22Rv1 (cell line): Measurements from ENCODE around the gene SLC5A2.

ENCODE experiments used
- ZFX ChIP-seq: fragments of 450-650 bp; IDR thresholded peaks from 2 replicates; pipeline ENCODE4 v1.6.1; 2017; ENCODE audit warnings: antibody characterized with exemption, borderline replicate concordance
- TF ChIP-seq, protein P1 (sequence below): fragments of 450-650 bp; IDR thresholded peaks from 2 replicates; pipeline ENCODE4 v1.5.1; 2017; ENCODE audit warnings: mild to moderate bottlenecking

DNA sequence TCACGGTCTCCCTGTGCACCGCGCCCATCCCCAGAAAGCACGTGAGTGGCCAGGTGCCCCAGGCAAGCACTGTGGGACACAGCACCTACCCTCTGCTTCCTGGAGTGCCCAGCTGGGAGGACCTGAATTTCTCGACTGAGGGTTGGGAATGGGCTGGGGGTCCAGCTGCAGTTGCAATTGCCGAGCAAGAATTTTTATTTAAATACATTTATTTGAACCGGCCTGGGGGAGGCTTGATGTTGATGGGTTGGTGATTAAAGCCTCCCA is 6.3 kb downstream of the SLC5A2 start:
- TF ChIP-seq, protein P1, sequence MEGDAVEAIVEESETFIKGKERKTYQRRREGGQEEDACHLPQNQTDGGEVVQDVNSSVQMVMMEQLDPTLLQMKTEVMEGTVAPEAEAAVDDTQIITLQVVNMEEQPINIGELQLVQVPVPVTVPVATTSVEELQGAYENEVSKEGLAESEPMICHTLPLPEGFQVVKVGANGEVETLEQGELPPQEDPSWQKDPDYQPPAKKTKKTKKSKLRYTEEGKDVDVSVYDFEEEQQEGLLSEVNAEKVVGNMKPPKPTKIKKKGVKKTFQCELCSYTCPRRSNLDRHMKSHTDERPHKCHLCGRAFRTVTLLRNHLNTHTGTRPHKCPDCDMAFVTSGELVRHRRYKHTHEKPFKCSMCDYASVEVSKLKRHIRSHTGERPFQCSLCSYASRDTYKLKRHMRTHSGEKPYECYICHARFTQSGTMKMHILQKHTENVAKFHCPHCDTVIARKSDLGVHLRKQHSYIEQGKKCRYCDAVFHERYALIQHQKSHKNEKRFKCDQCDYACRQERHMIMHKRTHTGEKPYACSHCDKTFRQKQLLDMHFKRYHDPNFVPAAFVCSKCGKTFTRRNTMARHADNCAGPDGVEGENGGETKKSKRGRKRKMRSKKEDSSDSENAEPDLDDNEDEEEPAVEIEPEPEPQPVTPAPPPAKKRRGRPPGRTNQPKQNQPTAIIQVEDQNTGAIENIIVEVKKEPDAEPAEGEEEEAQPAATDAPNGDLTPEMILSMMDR = no peak
- TF ChIP-seq ZFX = no peak
